AG04450 (cell line): Measurements from ENCODE around the gene LONRF3. TPM values are rescaled to one million over a fixed set of nuclear protein-coding genes. Genes with fewer than 3 reads are reported as not detected.

Experiments
- CTCF ChIA-PET: fragments of 300-600, 350-600 bp; formaldehyde crosslinking; extraction: SDS; loops from one replicate; lab custom pipeline; 2022; ENCODE audit warnings: antibody characterized with exemption, inconsistent platforms; lab: Charles Lee
- POLR2A ChIA-PET: fragments of 350-600 bp; formaldehyde crosslinking; extraction: SDS; loops from one replicate; lab custom pipeline; 2021; ENCODE audit warnings: antibody characterized with exemption, inconsistent platforms; lab: Yijun Ruan, JAX
- DNase-seq: peaks from one replicate; pipeline ENCODE4 v3.0.0-alpha.2; 2011; ENCODE audit warnings: low read depth, low spot score
- H3K27ac ChIP-seq: one replicate; pipeline ENCODE4 v1.5.1; 2012; ENCODE audit warnings: low read depth, low read length, control low read depth
- H3K27me3 ChIP-seq: one replicate; pipeline ENCODE4 v1.6.0; 2012; ENCODE audit warnings: low read length; ENCODE audit not compliant: control insufficient read depth, insufficient read depth
- H3K4me3 ChIP-seq: 2 replicates; pipeline ENCODE4 v1.5.1; 2011; ENCODE audit warnings: mild to moderate bottlenecking, low read depth, low read length, control low read depth
- H3K9me3 ChIP-seq: 2 replicates; pipeline ENCODE4 v1.5.1; 2012; ENCODE audit warnings: low read length; ENCODE audit not compliant: control insufficient read depth, insufficient read depth
- CTCF ChIP-seq: IDR thresholded peaks from 2 replicates; pipeline ENCODE4 v1.5.1; 2011; ENCODE audit warnings: low read depth, low read length, control low read depth, inconsistent platforms
- polyA minus RNA-seq: library from RNA; depleted of rRNA, polyadenylated mRNA; stranded (reverse); fragments of >200 nt; gene quantifications from 2 replicates; pipeline ENCODE4 v1.2.3, GENCODE V29; 2011; rRNA and poly(A)+ RNA removed
- polyA plus RNA-seq: library from polyadenylated mRNA; depleted of rRNA; stranded (reverse); fragments of >200 nt; gene quantifications from 2 replicates; pipeline ENCODE4 v1.2.3, GENCODE V29; 2011; rRNA removed

The LONRF3 gene
- polyA plus RNA-seq (not detected in 2 replicates), polyA minus RNA-seq (not detected in 2 replicates)

DNA sequence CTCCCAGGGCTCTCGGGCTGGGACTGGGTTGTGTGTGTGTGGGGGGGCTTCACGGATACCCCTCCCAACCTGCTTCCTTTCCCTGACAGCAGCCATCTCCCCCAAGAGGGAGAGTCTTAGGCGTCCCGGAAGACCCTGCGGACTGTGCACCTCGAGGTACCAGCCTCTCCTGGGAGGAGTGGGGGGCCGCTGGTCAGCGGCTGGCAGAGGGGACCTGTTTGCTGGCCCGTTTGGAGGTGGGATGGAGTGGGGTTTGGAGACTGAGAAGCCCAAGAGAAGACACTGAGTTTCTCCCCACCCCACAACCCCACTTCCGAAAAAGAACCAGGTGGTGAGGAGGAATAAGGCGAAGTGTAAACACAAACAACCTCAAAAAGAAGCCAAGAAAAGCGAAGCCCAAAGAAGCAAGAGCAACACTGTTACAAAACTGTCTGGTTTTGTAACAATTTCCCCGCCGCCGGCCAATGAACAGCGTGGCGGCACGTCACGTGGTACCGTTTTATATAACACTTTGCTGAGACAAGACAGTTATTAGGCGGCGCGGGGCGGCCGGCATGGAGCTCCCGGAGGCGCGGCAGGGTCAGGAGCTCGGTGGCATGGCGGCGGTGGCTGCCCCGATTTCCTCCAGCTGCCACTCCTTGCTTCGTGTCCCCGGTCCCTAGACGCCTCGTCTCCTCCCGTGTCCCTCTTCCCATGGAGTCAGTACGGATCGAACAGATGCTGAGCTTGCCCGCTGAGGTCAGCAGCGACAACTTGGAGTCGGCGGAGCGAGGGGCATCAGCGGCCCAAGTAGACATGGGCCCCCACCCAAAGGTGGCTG, at the start of gene LONRF3:
Gene LONRF3 (plus strand): TSS at position 531 of the 820 bp plus-strand sequence. CDS start 163 bp downstream, at position 694.
- peaks cover 28% of the 10 kb centered on the region for H3K27me3 ChIP-seq
- POLR2A ChIA-PET: no interaction called here
- no peak within 1 kb of the TSS for H3K27ac ChIP-seq
- peak within 1 kb of the TSS; percentile 20; the same call in 1 of the 2 replicates for H3K4me3 ChIP-seq
- TF ChIP-seq CTCF: no peak
- no peak for DNase-seq
- H3K9me3 ChIP-seq: peaks cover 3% of the 10 kb centered on the region; the same call in 1 of the 2 replicates
- CTCF ChIA-PET: no interaction called here

GRCh38 chrX:118928151-118928550, 46.3 kb upstream of the LONRF3 start:
- Histone ChIP-seq H3K27ac (no peak overlapping the region), H3K9me3 (no peaks in the 10 kb centered on the region), H3K4me3 (no peak overlapping the region), H3K27me3 (no peaks in the 10 kb centered on the region)
- POLR2A ChIA-PET: no interaction called here
- TF ChIP-seq CTCF: no peak
- CTCF ChIA-PET: no interaction called here
- DNase-seq: no peak

- no peak overlapping the region for H3K4me3 ChIP-seq
- no peak overlapping the region for H3K27ac ChIP-seq
- no peak for TF ChIP-seq CTCF
- ChIA-PET CTCF (no interaction called here), POLR2A (no interaction called here)
- H3K9me3 ChIP-seq: no peaks in the 10 kb centered on the region
- no peak for DNase-seq
- H3K27me3 ChIP-seq: no peaks in the 10 kb centered on the region
Observed at GRCh38 chrX:118935352-118935751, 39.1 kb upstream of the LONRF3 start.

- DNase-seq: no peak
- POLR2A ChIA-PET: no interaction called here
- no peaks in the 10 kb centered on the region for H3K27me3 ChIP-seq
- TF ChIP-seq CTCF: no peak
- no peak overlapping the region for H3K4me3 ChIP-seq
- H3K27ac ChIP-seq: no peak overlapping the region
- CTCF ChIA-PET: no interaction called here
- H3K9me3 ChIP-seq: no peaks in the 10 kb centered on the region
Observed at GRCh38 chrX:118941147-118941546, 33.3 kb upstream of the LONRF3 start.

- no peaks in the 10 kb centered on the region for H3K9me3 ChIP-seq
- no peak overlapping the region for H3K4me3 ChIP-seq
- ChIA-PET CTCF (no interaction called here), POLR2A (no interaction called here)
- no peak overlapping the region for H3K27ac ChIP-seq
- no peak for DNase-seq
- TF ChIP-seq CTCF: no peak
- H3K27me3 ChIP-seq: no peaks in the 10 kb centered on the region
Observed at GRCh38 chrX:118943102-118943501, 31.3 kb upstream of the LONRF3 start.
